Esophagus squamous epithelium (tissue), 5 donors: Measurements from ENCODE around the gene LTBP2. TPM values are rescaled to one million over a fixed set of nuclear protein-coding genes. Genes with fewer than 3 reads are reported as not detected.
"Not testable (repeated sequence)": the region's sequence is repeated elsewhere in the genome, so short reads cannot be mapped to it uniquely, and the experiment has no call there.

Experiments
- DNase-seq: peaks from one replicate; lab custom pipeline; 2025; lab: John Stamatoyannopoulos, UW
- H3K27ac ChIP-seq, 4 donors: fragments of 200-600 bp; sonication (generic); one replicate each; pipeline ENCODE4 v1.5.1; 2016 to 2019; ENCODE audit warnings: mild to moderate bottlenecking in 1 of 4
- H3K27me3 ChIP-seq, 4 donors: fragments of 200-600 bp; sonication (generic); 1 replicate in 3 of 4; 2 replicates in 1 of 4; pipeline versions ENCODE4 v1.5.1 to v1.6.0; 2017 to 2021; ENCODE audit warnings: antibody characterized with exemption in 1 of 4
- H3K36me3 ChIP-seq, 3 donors: fragments of 200-600 bp; sonication (generic); one replicate each; pipeline ENCODE4 v1.5.1; 2016 to 2019
- H3K4me1 ChIP-seq, 3 donors: fragments of 200-600 bp; sonication (generic); one replicate each; pipeline ENCODE4 v1.5.1; 2017 to 2019
- H3K4me3 ChIP-seq, 4 donors: fragments of 200-600 bp; sonication (generic); 1 replicate in 3 of 4; 2 replicates in 1 of 4; pipeline ENCODE4 v1.5.1; 2016 to 2019; ENCODE audit warnings: mild to moderate bottlenecking in 2 of 4, moderate library complexity in 1 of 4
- H3K9me3 ChIP-seq, 3 donors: fragments of 200-600 bp; sonication (generic); one replicate each; pipeline ENCODE4 v1.5.1; 2016 to 2019
- CTCF ChIP-seq, 6 experiments: fragments of 450-650 bp in 4 of 6; fragments of 200-600 bp in 2 of 6; sonication (generic) in 2 of 6; IDR thresholded peaks; one replicate each; pipeline ENCODE4 v1.5.1; 2016 to 2019; ENCODE audit warnings: antibody characterized with exemption in 6 of 6, mild to moderate bottlenecking in 4 of 6, moderate library complexity in 4 of 6
- POLR2A ChIP-seq, 4 donors: fragments of 450-650 bp; IDR thresholded peaks; one replicate each; pipeline ENCODE4 v1.6.1; 2017; ENCODE audit warnings: antibody characterized with exemption in 4 of 4, mild to moderate bottlenecking in 4 of 4, moderate library complexity in 3 of 4
- WGBS, 2 donors: methylation state at CpG; one replicate each; pipeline ENCODE4 v1.1.5; 2018; 5-methylcytosine and 5-hydroxymethylcytosine counted together
- intact Hi-C: fragments of 100-400 bp; cut with DNase I; formaldehyde crosslinking; loops from one replicate; pipeline ENCODE4 v1.15.0; 2022
- total RNA-seq, 4 donors: library from RNA; depleted of rRNA; stranded (reverse); fragments of >200 nt; gene quantifications; one replicate each; pipeline ENCODE4 v1.1.0, GENCODE V29; 2016
- donor health status: DM: yes; HTN: yes; CAD: no.

LTBP2 gene
- total RNA-seq, 4 donors from 2014 or later = 10.3 to 41.6 (median 17.0) TPM

- Histone ChIP-seq H3K4me3 (no peak overlapping the region), H3K27me3 (no peaks in the 10 kb centered on the region), H3K27ac (no peak overlapping the region), H3K36me3 (peaks cover 0 to 40% (median 0%) of the 10 kb centered on the region in 3 donors), H3K9me3 (no peaks in the 10 kb centered on the region), H3K4me1 (no peaks in the 10 kb centered on the region)
- DNase-seq = no peak
- intact Hi-C loops = no loop called here
- TF ChIP-seq POLR2A (IDR thresholded peaks at IDR 0.05) (no peak), CTCF (IDR thresholded peaks at IDR 0.05) (no peak)
- 80 to 97% methylated on average over 3 of the region's 3 CpGs for WGBS, 2 donors
These were observed 70.8 kb downstream of the LTBP2 start for GRCh38 chr14:74541225-74541624.

DNA sequence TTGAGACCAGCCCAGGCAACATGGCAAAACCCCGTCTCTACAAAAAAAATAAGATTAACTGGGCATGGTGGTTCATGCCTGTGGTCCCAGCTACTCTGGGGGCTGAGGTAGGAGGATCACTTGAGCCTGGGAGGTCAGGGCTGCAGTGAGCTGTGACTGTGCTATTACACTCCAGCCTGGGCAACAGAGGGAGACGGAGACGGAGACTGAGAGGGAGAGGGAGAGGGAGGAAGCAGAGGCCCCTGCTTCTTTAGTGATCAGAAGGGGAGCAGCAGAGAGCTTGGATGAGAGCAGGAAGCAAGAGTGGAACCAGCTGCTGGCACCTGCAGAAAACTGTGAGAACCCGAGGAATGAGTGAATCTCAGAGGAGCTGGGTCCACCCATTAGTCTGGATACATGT, 72.5 kb downstream of the LTBP2 start:
- 65 to 86% methylated on average over 3 to 4 of the region's 4 CpGs for WGBS, 2 donors

GRCh38 chr14:74538411-74539391, 73.3 kb downstream of the LTBP2 start:
- no peak for DNase-seq
- H3K4me1 ChIP-seq = no peaks in the 10 kb centered on the region
- no peak overlapping the region for H3K27ac ChIP-seq
- 81 to 92% methylated on average over 11 of the region's 11 CpGs for WGBS, 2 donors
- TF ChIP-seq POLR2A (IDR thresholded peaks at IDR 0.05) = no peak
- no peak for TF ChIP-seq CTCF (IDR thresholded peaks at IDR 0.05)
- no peaks in the 10 kb centered on the region for H3K27me3 ChIP-seq
- no peak overlapping the region for H3K4me3 ChIP-seq
- intact Hi-C loops = no loop called here
- no peaks in the 10 kb centered on the region for H3K9me3 ChIP-seq
- peaks cover 0 to 36% (median 0%) of the 10 kb centered on the region in 3 donors for H3K36me3 ChIP-seq

More for the DNA sequence above, 72.5 kb downstream of the LTBP2 start:
- no peaks in the 10 kb centered on the region for H3K27me3 ChIP-seq
- no peaks in the 10 kb centered on the region for H3K4me1 ChIP-seq
- no peaks in the 10 kb centered on the region for H3K9me3 ChIP-seq
- no peak overlapping the region for H3K4me3 ChIP-seq
- H3K36me3 ChIP-seq = peaks cover 0 to 35% (median 0%) of the 10 kb centered on the region in 3 donors
- intact Hi-C loops = no loop called here
- no peak overlapping the region for H3K27ac ChIP-seq
- no peak for DNase-seq
- no peak for TF ChIP-seq CTCF (IDR thresholded peaks at IDR 0.05)
- TF ChIP-seq POLR2A (IDR thresholded peaks at IDR 0.05) = no peak

DNA sequence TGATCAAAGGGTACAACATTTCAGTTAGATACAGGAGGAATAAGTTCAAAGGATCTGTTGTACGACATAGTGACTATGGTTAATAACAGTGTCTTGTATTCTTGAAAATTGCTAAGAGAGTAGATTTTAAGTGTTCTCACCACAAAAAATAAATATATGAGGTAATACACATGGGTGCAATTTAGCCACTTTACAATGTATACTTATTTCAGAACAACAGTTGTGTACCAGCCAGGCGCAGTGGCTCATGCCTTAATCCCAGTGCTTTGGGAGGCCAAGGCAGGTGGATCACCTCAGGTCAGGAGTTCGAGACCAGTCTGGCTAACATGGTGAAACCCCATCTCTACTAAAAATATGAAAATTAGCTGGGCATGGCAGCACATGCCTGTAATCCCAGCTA, 75.7 kb downstream of the LTBP2 start:
- intact Hi-C loops, H3K27me3 ChIP-seq, H3K9me3 ChIP-seq, H3K27ac ChIP-seq, DNase-seq, H3K4me3 ChIP-seq, H3K4me1 ChIP-seq: not testable (repeated sequence)
- peaks cover 0 to 33% (median 0%) of the 10 kb centered on the region in 3 donors for H3K36me3 ChIP-seq
- WGBS, 2 donors = 83 to 86% methylated on average over 3 of the region's 3 CpGs

DNA sequence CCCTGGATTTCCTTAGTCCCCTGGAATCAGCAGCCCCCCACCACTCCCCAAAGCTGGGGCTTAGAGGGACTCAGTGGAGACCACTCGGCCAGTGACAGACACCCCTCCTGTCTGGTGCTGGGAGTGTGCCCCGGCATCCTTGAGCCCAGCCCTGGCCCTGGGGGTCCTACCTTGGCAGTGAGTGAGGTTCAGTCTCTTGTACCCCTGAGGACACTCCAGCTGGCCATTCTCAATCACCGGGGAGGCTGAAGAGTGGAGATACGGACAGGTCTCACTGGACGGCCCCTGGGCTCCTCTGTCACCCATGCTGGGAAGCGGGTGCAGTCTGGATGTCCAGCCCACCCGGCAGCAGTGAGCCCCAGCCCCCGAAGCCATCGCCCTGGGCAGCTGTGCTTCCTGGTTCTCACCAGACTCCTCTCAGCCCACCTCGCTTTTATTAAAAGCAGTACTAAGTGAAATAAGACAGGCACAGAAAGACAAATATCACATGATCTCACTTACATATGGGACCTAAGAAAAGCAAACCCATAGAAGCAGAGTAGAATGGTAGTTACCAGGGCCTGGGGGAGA, 76.2 kb downstream of the LTBP2 start:
- WGBS, 2 donors = no CpG with 5 or more reads among the region's 10 CpGs
- DNase-seq = no peak
- no peak overlapping the region for H3K27ac ChIP-seq

More for the DNA sequence above, 76.2 kb downstream of the LTBP2 start:
- no peak for TF ChIP-seq POLR2A (IDR thresholded peaks at IDR 0.05)
- TF ChIP-seq CTCF (IDR thresholded peaks at IDR 0.05) = no peak
- H3K4me3 ChIP-seq = no peak overlapping the region
- no peaks in the 10 kb centered on the region for H3K27me3 ChIP-seq
- H3K9me3 ChIP-seq = no peaks in the 10 kb centered on the region
- peaks cover 0 to 33% (median 0%) of the 10 kb centered on the region in 3 donors for H3K36me3 ChIP-seq
- intact Hi-C loops = no loop called here
- H3K4me1 ChIP-seq = peaks cover 5 to 10% (median 7%) of the 10 kb centered on the region in 3 donors
